HepG2 (cell line): ENCODE measurements around the gene SCGB1C2. TPM values are rescaled to one million over a fixed set of nuclear protein-coding genes. Genes with fewer than 3 reads are reported as not detected.
A peak's percentile ranks its signal among the peaks of the same experiment; 100 is the strongest.

ENCODE experiments used
- AGO1 ChIP-seq: fragments of 200-400 bp; formaldehyde crosslinking; IDR thresholded peaks from 2 replicates; pipeline ENCODE4 v1.6.1; 2017; ENCODE audit warnings: mild to moderate bottlenecking, low read depth, low read length, moderate library complexity; ENCODE audit not compliant: poor library complexity, severe bottlenecking
- ASH2L ChIP-seq: fragments of 300-600, 200-600 bp; sonication (generic); IDR thresholded peaks from 2 replicates; pipeline ENCODE4 v1.7.0; 2017; ENCODE audit warnings: low read depth, mild to moderate bottlenecking, moderate library complexity, mixed read lengths, low read length; ENCODE audit not compliant: insufficient read length
- BCL6 ChIP-seq: IDR thresholded peaks from 2 replicates; pipeline ENCODE4 v1.6.1; 2016; ENCODE audit warnings: missing genetic modification reagents, missing compliant biosample characterization
- CEBPB ChIP-seq: IDR thresholded peaks from 2 replicates; pipeline ENCODE4 v1.6.1; 2011; ENCODE audit warnings: low read depth, low read length, improper control_type of control experiment, borderline replicate concordance
- DMAP1 ChIP-seq: IDR thresholded peaks from 2 replicates; pipeline ENCODE4 v1.6.1; 2016
- DPF2 ChIP-seq: sonication (generic); formaldehyde crosslinking; IDR thresholded peaks from 2 replicates; pipeline ENCODE4 v1.4.0; 2020; ENCODE audit warnings: mild to moderate bottlenecking, low read depth, missing genetic modification reagents, borderline replicate concordance
- HNRNPK ChIP-seq: fragments of 200-400 bp; formaldehyde crosslinking; IDR thresholded peaks from 2 replicates; pipeline ENCODE4 v1.6.1; 2018; ENCODE audit warnings: low read length, low read depth, moderate library complexity, mild to moderate bottlenecking; ENCODE audit not compliant: poor library complexity, severe bottlenecking
- LCORL ChIP-seq, 2 experiments: fragments of 450-650 bp in 1 of 2; sonication (generic) in 1 of 2; formaldehyde crosslinking in 1 of 2; IDR thresholded peaks; 2 replicates each; pipeline versions ENCODE4 v1.5.0 to v1.6.1; 2017 to 2020; ENCODE audit warnings: antibody characterized with exemption in 1 of 2, missing genetic modification reagents in 1 of 2
- MED13 ChIP-seq: sonication (generic); formaldehyde crosslinking; IDR thresholded peaks from 2 replicates; pipeline ENCODE4 v1.5.0; 2020; ENCODE audit warnings: missing genetic modification reagents
- NCOA2 ChIP-seq: sonication (generic); formaldehyde crosslinking; IDR thresholded peaks from 2 replicates; pipeline ENCODE4 v1.8.0; 2022; ENCODE audit warnings: inconsistent platforms
- NR2C2 ChIP-seq: sonication (generic); formaldehyde crosslinking; IDR thresholded peaks from 2 replicates; pipeline ENCODE4 v1.4.0; 2020; ENCODE audit warnings: missing genetic modification reagents, mild to moderate bottlenecking, moderate library complexity, borderline replicate concordance
- PCBP2 ChIP-seq: fragments of 200-400 bp; formaldehyde crosslinking; optimal IDR thresholded peaks from 2 replicates; pipeline ENCODE3; 2018; ENCODE audit warnings: low read length, low read depth; ENCODE audit not compliant: poor library complexity, severe bottlenecking
- SAP130 ChIP-seq: IDR thresholded peaks from 2 replicates; pipeline ENCODE4 v1.6.1; 2016; ENCODE audit warnings: low read depth
- SIN3A ChIP-seq: IDR thresholded peaks from 2 replicates; pipeline ENCODE4 v1.6.1; 2011; ENCODE audit warnings: low read depth, mild to moderate bottlenecking, control low read depth, low read length, borderline replicate concordance
- SRSF1 ChIP-seq: fragments of 200-400 bp; formaldehyde crosslinking; optimal IDR thresholded peaks from 2 replicates; pipeline ENCODE3; 2017; ENCODE audit warnings: mild to moderate bottlenecking, low read depth, low read length, moderate library complexity
- ZFP37 ChIP-seq: sonication (generic); formaldehyde crosslinking; IDR thresholded peaks from 2 replicates; pipeline ENCODE4 v1.4.0; 2020; ENCODE audit warnings: missing genetic modification reagents, borderline replicate concordance
- ZFP62 ChIP-seq: sonication (generic); formaldehyde crosslinking; IDR thresholded peaks from 2 replicates; pipeline ENCODE4 v1.4.0; 2020; ENCODE audit warnings: missing genetic modification reagents
- ZNF136 ChIP-seq: sonication (generic); formaldehyde crosslinking; IDR thresholded peaks from 2 replicates; pipeline ENCODE4 v1.8.1; 2022; ENCODE audit warnings: low read depth, mild to moderate bottlenecking, moderate library complexity, missing genetic modification reagents
- ZNF850 ChIP-seq: sonication (generic); formaldehyde crosslinking; conservative IDR thresholded peaks from 2 replicates; pipeline ENCODE4 v1.9.0; 2021; ENCODE audit warnings: mild to moderate bottlenecking, missing genetic modification reagents
- polyA plus RNA-seq, 8 experiments: library from polyadenylated mRNA; depleted of rRNA in 3 of 8; stranded (reverse) in 7 of 8; unstranded in 1 of 8; fragments of >200 nt; fragmentation: Illumina TruSeq in 4 of 8; extraction: Trizol in 4 of 8; gene quantifications; 2 replicates each; pipeline versions ENCODE4 v1.2.1 to v1.2.3, GENCODE V29; 2011 to 2016; ENCODE audit warnings: low read depth in 4 of 8, missing spikeins in 1 of 8, mixed read lengths in 1 of 8; ENCODE audit not compliant: insufficient read depth in 1 of 8
- total RNA-seq, 5 experiments: library from RNA; depleted of rRNA; stranded (reverse); fragments of >200 nt; fragmentation: Illumina TruSeq; extraction: Trizol; gene quantifications; 2 replicates each; pipeline ENCODE4 v1.2.3, GENCODE V29; 2016; ENCODE audit warnings: low read depth in 1 of 5
- TF ChIP-seq, protein P1 (sequence below): sonication (generic); formaldehyde crosslinking; IDR thresholded peaks from 2 replicates; pipeline ENCODE4 v1.4.0; 2020; ENCODE audit warnings: missing genetic modification reagents
- TF ChIP-seq, protein P2 (sequence below): sonication (generic); formaldehyde crosslinking; IDR thresholded peaks from 2 replicates; pipeline ENCODE4 v1.8.1; 2023; ENCODE audit warnings: mild to moderate bottlenecking, inconsistent platforms, moderate library complexity, missing genetic modification reagents, borderline replicate concordance
- TF ChIP-seq, protein P3 (sequence below): sonication (generic); formaldehyde crosslinking; IDR thresholded peaks from 2 replicates; pipeline ENCODE4 v1.5.0; 2020; ENCODE audit warnings: missing genetic modification reagents
- TF ChIP-seq, protein P4 (sequence below): sonication (generic); formaldehyde crosslinking; IDR thresholded peaks from 2 replicates; pipeline ENCODE4 v1.5.0; 2020; ENCODE audit warnings: missing genetic modification reagents
- TF ChIP-seq, protein P5 (sequence below): IDR thresholded peaks from 2 replicates; pipeline ENCODE4 v1.6.1; 2016; ENCODE audit warnings: low read depth, borderline replicate concordance

The SCGB1C2 gene
- total and polyA plus RNA-seq, 2 of the 13 experiments (the other 11 are each of a cell fraction or from before 2014, with no cell fraction given): not detected

DNA sequence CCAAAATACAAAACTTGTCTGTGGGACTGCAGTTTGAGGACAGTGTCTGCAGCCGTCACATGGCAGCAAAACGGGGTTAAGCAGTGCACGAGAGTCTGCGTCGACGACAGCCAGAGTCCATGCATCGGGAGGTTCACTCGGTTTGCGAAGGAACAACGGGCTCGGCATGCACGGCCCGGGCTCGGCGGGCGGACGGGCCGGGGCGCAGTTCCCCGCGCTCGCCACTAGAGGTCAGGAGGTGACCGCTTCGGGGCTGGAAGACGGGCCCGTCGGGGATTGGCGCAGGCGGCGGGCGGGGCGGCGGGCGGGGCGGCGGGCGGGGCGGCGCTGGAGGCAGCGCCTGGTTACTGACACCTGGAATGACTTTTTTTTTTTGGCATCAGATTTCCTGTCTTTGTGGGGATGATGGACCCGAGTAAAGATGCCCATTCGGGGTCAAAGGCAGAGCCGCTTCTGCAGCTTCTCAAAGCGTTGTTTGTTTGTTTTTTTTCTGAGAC lies 6.5 kb downstream of the SCGB1C2 start (continued):
- TF ChIP-seq, protein P1, sequence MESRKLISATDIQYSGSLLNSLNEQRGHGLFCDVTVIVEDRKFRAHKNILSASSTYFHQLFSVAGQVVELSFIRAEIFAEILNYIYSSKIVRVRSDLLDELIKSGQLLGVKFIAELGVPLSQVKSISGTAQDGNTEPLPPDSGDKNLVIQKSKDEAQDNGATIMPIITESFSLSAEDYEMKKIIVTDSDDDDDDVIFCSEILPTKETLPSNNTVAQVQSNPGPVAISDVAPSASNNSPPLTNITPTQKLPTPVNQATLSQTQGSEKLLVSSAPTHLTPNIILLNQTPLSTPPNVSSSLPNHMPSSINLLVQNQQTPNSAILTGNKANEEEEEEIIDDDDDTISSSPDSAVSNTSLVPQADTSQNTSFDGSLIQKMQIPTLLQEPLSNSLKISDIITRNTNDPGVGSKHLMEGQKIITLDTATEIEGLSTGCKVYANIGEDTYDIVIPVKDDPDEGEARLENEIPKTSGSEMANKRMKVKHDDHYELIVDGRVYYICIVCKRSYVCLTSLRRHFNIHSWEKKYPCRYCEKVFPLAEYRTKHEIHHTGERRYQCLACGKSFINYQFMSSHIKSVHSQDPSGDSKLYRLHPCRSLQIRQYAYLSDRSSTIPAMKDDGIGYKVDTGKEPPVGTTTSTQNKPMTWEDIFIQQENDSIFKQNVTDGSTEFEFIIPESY (CRISPR knock-in tag): peak; percentile 30; the same call in 1 of the 2 replicates
- TF ChIP-seq BCL6 (CRISPR knock-in tag) (peak; percentile 75), ASH2L (no peak), ZNF136 (0 out of 2 replicates have a peak, but pooled peaks have one; percentile 60), ZFP62 (CRISPR knock-in tag) (no peak), CEBPB (no peak), NCOA2 (CRISPR knock-in tag) (0 out of 2 replicates have a peak, but pooled peaks have one; percentile 20), SIN3A (no peak), DMAP1 (CRISPR knock-in tag) (no peak), AGO1 (no peak), ZNF850 (CRISPR knock-in tag) (no peak), DPF2 (no peak), PCBP2 (no peak), SRSF1 (no peak), MED13 (no peak), LCORL (IDR thresholded peaks at IDR 0.05) (no peak), LCORL (CRISPR knock-in tag; IDR thresholded peaks at IDR 0.05) (peak; percentile 70), SAP130 (CRISPR knock-in tag) (peak; percentile 40; the same call in 1 of the 2 replicates), ZFP37 (CRISPR knock-in tag) (no peak), NR2C2 (CRISPR knock-in tag) (no peak), HNRNPK (no peak)
- TF ChIP-seq, protein P2, sequence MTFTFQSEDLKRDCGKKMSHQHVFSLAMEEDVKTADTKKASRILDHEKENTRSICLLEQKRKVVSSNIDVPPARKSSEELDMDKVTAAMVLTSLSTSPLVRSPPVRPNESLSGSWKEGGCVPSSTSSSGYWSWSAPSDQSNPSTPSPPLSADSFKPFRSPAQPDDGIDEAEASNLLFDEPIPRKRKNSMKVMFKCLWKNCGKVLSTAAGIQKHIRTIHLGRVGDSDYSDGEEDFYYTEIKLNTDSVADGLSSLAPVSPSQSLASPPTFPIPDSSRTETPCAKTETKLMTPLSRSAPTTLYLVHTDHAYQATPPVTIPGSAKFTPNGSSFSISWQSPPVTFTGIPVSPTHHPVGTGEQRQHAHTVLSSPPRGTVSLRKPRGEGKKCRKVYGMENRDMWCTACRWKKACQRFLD (CRISPR knock-in tag): no peak
- TF ChIP-seq, protein P3, sequence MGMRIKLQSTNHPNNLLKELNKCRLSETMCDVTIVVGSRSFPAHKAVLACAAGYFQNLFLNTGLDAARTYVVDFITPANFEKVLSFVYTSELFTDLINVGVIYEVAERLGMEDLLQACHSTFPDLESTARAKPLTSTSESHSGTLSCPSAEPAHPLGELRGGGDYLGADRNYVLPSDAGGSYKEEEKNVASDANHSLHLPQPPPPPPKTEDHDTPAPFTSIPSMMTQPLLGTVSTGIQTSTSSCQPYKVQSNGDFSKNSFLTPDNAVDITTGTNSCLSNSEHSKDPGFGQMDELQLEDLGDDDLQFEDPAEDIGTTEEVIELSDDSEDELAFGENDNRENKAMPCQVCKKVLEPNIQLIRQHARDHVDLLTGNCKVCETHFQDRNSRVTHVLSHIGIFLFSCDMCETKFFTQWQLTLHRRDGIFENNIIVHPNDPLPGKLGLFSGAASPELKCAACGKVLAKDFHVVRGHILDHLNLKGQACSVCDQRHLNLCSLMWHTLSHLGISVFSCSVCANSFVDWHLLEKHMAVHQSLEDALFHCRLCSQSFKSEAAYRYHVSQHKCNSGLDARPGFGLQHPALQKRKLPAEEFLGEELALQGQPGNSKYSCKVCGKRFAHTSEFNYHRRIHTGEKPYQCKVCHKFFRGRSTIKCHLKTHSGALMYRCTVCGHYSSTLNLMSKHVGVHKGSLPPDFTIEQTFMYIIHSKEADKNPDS (CRISPR knock-in tag): no peak
- TF ChIP-seq, protein P4, sequence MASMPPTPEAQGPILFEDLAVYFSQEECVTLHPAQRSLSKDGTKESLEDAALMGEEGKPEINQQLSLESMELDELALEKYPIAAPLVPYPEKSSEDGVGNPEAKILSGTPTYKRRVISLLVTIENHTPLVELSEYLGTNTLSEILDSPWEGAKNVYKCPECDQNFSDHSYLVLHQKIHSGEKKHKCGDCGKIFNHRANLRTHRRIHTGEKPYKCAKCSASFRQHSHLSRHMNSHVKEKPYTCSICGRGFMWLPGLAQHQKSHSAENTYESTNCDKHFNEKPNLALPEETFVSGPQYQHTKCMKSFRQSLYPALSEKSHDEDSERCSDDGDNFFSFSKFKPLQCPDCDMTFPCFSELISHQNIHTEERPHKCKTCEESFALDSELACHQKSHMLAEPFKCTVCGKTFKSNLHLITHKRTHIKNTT: no peak
- TF ChIP-seq, protein P5, sequence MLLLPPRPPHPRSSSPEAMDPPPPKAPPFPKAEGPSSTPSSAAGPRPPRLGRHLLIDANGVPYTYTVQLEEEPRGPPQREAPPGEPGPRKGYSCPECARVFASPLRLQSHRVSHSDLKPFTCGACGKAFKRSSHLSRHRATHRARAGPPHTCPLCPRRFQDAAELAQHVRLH (CRISPR knock-in tag): peak; percentile 81; the same call in 1 of the 2 replicates
